Measurements from ENCODE around the gene TBC1D14. TPM values are rescaled to one million over a fixed set of nuclear protein-coding genes. Genes with fewer than 3 reads are reported as not detected.

TBC1D14 gene
- total and polyA plus RNA-seq, 10 donors = 13.7 to 114 (median 68.4) TPM

DNA sequence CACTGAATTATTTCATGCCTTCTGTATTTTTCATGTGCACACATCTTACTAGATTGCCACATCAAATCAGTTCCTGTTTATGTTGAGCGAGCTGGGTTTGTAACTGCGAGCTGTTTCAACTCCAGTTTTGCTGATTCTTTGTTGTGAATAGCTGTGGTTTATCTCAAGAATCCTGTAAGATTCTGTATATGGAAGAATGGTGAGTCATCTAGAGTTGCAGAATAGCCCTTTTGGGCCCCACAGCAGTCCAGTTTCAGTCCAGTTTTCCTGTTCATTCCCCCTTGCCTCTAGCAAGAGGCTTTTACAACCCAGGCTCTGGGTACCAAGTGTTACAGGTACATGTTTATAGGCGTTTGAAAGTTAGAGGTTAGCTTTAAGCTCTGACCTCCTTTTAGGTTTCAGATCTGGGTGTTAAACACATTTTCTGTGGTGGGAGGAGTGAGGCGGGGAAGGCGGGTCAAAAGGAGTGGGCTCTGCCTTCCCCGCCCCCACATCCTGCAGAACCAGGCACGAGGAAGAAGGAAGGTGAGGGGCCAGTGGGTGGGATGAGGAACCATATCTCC, 32.7 kb downstream of the TBC1D14 start:
- Histone ChIP-seq H3K9me3 (no peaks in the 10 kb centered on the region), H3K4me1 (peaks cover 61 to 81% (median 80%) of the 10 kb centered on the region in 6 donors), H3K4me3 (peak overlapping the region in 2 of 8 donors; percentile 2 to 48), H3K27ac (peak overlapping the region; percentile 71 to 94 (median 83)), H3K27me3 (replicated peaks in 1 of 7) (no peaks in the 10 kb centered on the region), H3K36me3 (peaks cover 0 to 15% (median 0%) of the 10 kb centered on the region in 6 donors)
- TF ChIP-seq, protein P1, sequence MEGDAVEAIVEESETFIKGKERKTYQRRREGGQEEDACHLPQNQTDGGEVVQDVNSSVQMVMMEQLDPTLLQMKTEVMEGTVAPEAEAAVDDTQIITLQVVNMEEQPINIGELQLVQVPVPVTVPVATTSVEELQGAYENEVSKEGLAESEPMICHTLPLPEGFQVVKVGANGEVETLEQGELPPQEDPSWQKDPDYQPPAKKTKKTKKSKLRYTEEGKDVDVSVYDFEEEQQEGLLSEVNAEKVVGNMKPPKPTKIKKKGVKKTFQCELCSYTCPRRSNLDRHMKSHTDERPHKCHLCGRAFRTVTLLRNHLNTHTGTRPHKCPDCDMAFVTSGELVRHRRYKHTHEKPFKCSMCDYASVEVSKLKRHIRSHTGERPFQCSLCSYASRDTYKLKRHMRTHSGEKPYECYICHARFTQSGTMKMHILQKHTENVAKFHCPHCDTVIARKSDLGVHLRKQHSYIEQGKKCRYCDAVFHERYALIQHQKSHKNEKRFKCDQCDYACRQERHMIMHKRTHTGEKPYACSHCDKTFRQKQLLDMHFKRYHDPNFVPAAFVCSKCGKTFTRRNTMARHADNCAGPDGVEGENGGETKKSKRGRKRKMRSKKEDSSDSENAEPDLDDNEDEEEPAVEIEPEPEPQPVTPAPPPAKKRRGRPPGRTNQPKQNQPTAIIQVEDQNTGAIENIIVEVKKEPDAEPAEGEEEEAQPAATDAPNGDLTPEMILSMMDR (IDR thresholded peaks at IDR 0.05 in 8 of 11, conservative IDR thresholded peaks at IDR 0.05 in 3 of 11) = no peak
- TF ChIP-seq POLR2AphosphoS5 (IDR thresholded peaks at IDR 0.05) = peak in 2 of 3 donors; percentile 34 to 37
- intact Hi-C loops (cut with DNase I; ENCODE audit: low total_unique reads) = no loop called here
- WGBS, 5 donors = 9 to 21% (median 15%) methylated on average over 7 of the region's 7 CpGs
- peak; percentile 78 for DNase-seq

DNA sequence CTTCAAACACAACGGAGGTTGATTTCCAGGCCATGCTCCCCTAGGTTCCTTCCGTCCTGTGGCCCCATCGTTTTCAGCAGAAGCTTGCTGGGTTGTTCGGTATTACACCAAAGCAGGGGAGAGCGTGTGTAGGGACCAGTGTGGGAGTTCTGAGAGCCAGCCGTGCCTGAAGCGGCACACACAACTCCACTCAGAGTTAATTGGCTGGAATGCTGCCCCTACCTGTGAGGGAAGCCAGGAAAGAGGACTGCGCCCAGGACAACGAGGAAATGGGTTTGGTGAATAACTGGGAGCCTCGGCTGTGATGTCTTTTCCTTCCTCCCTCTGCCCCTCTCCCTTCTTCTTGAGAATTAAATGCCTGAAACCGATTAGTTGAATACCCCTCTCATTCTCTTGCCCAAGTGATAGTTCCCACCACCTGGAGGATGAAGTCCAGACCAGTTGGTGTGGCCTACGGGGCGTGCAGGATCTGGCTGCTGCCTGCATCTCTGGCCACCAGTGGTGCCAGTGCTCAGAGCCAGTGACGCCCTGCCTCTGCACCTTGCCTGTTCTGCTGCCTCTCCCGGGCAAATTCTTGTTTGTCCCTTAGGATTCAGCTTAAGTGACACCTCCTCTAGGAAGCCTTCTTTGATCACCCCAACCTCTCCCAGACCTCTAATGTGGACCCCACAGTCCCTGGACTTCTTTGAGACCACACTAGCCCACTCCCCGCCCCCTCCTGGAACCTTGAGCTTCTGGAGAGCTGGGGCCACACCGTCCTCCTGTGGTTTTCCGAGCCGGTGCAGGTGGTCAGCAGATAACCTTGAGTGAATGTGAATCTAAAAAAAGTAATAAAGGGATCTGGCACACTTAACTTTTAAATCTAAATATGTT, 33.6 kb downstream of the TBC1D14 start:
- 64 to 69% (median 65%) methylated on average over 19 of the region's 19 CpGs for WGBS, 5 donors
- peaks cover 53 to 78% (median 71%) of the 10 kb centered on the region in 6 donors for H3K4me1 ChIP-seq

DNA sequence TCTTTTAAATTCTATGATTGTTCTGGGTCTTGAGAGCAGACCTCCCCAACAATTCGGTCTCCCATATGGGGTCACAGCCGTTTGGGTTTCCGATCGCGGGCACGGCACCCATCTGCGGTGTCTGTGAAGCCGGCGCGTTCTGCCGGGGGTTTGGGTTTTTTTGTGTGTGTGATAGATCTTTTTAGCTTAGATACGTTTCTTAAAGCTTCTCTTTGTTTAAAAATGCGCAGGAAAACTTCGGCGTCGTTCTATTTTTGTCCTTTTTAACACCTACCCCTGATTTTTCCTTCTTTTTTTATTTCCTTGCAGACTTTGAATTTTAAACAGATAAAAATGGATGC, 34.2 kb downstream of the TBC1D14 start:
- no peaks in the 10 kb centered on the region for H3K9me3 ChIP-seq
- peak; percentile 63 for DNase-seq
- peaks cover 47 to 73% (median 65%) of the 10 kb centered on the region in 6 donors for H3K4me1 ChIP-seq
- 87 to 91% (median 88%) methylated on average over 16 of the region's 16 CpGs for WGBS, 5 donors
- peak overlapping the region in 1 of 8 donors; percentile 48 for H3K4me3 ChIP-seq
- H3K27me3 ChIP-seq (replicated peaks in 1 of 7) = no peaks in the 10 kb centered on the region
- peaks cover 0 to 13% (median 0%) of the 10 kb centered on the region in 6 donors for H3K36me3 ChIP-seq
- TF ChIP-seq POLR2AphosphoS5 (IDR thresholded peaks at IDR 0.05) (no peak), POLR2A (IDR thresholded peaks at IDR 0.05) (no peak)
- TF ChIP-seq, protein P1 (IDR thresholded peaks at IDR 0.05 in 8 of 11, conservative IDR thresholded peaks at IDR 0.05 in 3 of 11) = no peak
- H3K27ac ChIP-seq = peak overlapping the region in 6 of 8 donors; percentile 77 to 94 (median 87)
- intact Hi-C loops (cut with DNase I; ENCODE audit: low total_unique reads) = no loop called here

More for the DNA sequence above, 33.6 kb downstream of the TBC1D14 start:
- Histone ChIP-seq H3K36me3 (peaks cover 0 to 15% (median 0%) of the 10 kb centered on the region in 6 donors), H3K9me3 (no peaks in the 10 kb centered on the region), H3K27ac (peak overlapping the region; percentile 71 to 94 (median 83)), H3K27me3 (replicated peaks in 1 of 7) (no peaks in the 10 kb centered on the region), H3K4me3 (peak overlapping the region in 2 of 8 donors; percentile 2 to 48)
- intact Hi-C loops (cut with DNase I; ENCODE audit: low total_unique reads) = no loop called here
- TF ChIP-seq POLR2A (IDR thresholded peaks at IDR 0.05) (no peak), POLR2AphosphoS5 (IDR thresholded peaks at IDR 0.05) (no peak)
- TF ChIP-seq, protein P1 (IDR thresholded peaks at IDR 0.05 in 8 of 11, conservative IDR thresholded peaks at IDR 0.05 in 3 of 11) = no peak
- peak; percentile 73 for DNase-seq

All from spleen (tissue), 11 donors.